ENCODE data around the gene SH3BGRL2.
A peak's percentile ranks its signal among the peaks of the same experiment; 100 is the strongest.

The SH3BGRL2 gene

DNA sequence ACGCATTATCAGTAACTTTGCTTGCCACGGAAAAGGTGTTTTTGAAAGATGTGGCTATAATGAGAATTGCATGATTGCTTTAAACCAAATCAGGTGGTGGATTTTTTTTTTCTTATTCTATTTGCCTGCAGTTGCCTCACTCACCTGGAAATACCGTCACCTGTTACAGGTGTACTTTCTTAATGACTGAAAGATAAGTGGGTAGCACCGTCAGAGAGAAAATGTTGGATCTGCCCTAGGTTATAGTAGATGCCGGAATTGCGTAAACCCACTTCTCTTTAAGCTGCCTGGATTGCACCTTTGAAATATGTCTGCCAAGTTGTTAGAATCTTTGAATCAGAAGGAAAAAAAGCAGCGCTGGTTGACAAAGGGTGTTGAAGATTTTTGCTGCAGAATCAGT, 68.5 kb downstream of the SH3BGRL2 start:
- DNase-seq (ENCODE audit: low read depth in 2 of 2), result no peak

GRCh38 chr6:79702691-79703090, 71.6 kb downstream of the SH3BGRL2 start:
- DNase-seq (ENCODE audit: low read depth in 2 of 2), result no peak

DNA sequence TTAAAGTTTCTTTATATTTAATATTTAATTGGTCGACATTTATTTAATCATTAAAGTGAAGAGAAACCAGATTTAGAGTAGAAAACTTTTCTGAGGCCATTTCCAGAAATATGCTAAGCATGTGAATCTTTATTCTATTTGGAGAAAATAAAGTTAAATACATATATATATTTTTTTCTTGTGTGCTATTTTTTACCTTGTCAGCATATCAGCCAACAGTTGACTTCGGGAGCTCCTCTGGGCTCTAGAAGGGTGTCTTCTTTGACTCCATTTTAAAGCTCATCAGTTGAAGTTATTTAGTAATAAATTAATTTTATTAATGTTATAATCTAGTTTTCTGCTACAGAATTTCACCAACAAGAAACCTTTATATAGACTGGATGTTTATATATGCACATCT, 73.1 kb downstream of the SH3BGRL2 start:
- no peak for DNase-seq (ENCODE audit: low read depth in 2 of 2)

DNA sequence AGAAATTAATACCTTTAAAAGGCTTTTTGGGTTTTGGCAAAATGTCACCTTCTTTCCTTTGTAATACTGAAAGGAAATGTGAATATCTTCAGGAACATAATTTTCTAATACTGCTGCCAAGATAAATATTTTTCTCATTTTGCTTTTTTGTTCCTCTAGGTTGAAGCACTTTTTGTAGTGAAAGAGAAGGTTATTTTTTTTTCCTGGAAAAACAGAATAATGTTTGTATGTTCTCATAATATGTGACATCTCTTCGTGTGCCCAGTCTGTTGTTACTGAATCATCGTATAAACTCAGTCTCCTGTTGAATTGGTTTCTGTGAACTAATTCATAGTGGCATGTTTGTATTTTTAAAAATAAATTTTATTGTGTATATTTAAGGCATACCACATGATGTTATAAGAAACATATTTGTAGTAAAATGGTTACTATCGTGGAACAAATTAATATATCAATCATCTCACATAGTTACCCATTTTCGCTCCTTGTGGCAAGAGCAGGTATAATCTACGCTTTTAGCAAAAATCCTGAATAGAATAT, 74.4 kb downstream of the SH3BGRL2 start:
- DNase-seq (ENCODE audit: low read depth in 2 of 2), result no peak

DNA sequence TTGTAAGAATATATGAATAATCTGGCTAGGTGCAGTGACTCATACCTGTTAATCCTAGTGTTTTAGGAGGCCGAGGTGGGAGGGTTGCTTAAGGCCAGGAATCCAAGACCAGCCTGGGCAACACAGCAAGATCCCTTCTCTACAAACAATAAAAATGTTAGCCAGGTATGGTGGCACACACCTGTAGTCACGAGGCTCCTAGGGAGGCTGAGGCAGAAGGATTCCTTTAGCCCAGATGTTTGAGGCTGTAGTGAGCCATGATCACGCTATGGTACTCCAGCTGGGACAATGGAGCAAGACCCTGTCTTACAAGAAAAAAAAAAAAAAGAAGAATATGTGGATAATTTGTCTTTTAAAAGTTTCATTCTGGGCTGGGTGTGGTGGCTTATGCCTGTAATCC, 75.4 kb downstream of the SH3BGRL2 start:
- no peak for DNase-seq (ENCODE audit: low read depth in 2 of 2)

DNA sequence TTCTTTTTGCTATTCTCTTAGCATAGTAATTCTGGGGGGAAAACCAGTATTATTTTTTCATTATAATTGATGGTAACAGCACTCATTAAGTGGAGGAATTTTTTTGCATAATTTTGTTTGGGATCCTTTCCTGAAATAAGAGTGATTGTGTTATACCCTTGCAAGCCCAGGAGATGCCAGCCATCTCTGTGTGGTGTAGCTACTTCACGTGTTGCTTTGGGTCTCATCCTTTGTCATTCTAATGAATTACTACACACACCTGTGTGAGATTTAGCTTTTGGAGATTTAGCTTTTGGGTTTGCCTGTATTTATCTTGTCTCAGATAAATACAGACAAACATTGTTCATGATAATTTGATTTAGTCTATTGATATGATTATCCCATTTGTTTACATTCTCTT, 76.5 kb downstream of the SH3BGRL2 start:
- DNase-seq (ENCODE audit: low read depth in 2 of 2), result no peak

GRCh38 chr6:79708095-79708791, 77.1 kb downstream of the SH3BGRL2 start:
- DNase-seq (ENCODE audit: low read depth in 2 of 2), result no peak

DNA sequence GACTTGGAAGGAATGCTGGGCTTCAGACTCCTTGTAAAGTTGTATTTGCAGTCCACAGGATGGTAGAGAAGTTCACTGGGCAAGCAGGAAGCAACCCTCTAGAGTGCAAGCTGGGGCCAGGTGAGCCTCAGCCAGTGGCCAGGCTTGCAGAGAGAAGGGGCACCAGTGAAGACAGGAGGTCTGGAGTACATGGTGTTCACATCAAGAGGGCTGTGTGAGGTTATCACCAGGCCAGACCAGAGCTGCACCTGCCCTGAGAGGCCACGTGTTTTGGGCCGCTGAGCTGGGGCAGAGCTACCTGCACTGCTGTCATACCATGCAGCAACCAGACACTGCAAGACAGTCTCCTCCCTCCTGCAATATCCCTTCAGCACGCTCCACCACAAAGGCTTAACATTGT, 79.0 kb downstream of the SH3BGRL2 start:
- no peak for DNase-seq (ENCODE audit: low read depth in 2 of 2)

GRCh38 chr6:79711167-79711566, 80.0 kb downstream of the SH3BGRL2 start:
- DNase-seq (ENCODE audit: low read depth in 2 of 2), result no peak

- DNase-seq (ENCODE audit: low read depth in 2 of 2), result no peak
These were observed 81.0 kb downstream of the SH3BGRL2 start for GRCh38 chr6:79712144-79712543.

GRCh38 chr6:79712616-79713135, 81.5 kb downstream of the SH3BGRL2 start:
- no peak for DNase-seq (ENCODE audit: low read depth in 2 of 2)

DNA sequence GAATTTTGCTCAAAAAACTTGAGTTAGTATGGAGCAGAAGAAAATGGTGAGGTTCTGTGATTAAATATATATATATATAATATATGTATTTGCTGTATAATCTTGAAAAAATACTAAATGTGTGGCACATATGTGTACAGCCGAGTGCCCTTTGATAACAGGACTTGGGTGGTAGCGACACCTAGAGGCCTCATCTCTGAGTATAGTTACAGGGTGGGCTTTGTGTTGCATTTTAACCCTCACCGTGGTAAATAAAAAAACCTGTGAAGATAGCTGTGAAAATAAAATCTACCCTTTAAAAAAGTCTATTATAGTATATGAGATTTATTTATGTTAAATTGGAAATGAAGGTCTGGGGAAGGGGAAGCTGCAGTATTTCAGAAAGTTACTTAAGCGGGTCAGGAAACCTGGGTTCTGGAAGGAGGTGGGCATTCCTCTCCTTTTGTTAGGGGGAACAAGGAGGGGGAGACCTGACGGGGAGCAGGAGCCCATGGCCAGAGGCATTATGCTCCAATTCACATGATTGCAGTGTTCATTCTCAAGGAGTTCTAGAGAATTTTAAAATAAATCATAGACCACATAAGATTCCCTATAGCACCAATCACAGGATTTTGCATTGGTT, 82.7 kb downstream of the SH3BGRL2 start:
- DNase-seq (ENCODE audit: low read depth in 2 of 2), result peak; percentile 2 to 6

- DNase-seq (ENCODE audit: low read depth in 2 of 2), result no peak
These were observed 86.9 kb downstream of the SH3BGRL2 start for GRCh38 chr6:79717989-79718388.

- DNase-seq (ENCODE audit: low read depth in 2 of 2), result peak; percentile 1 to 10
These were observed 87.5 kb downstream of the SH3BGRL2 start for GRCh38 chr6:79718509-79719247.

DNA sequence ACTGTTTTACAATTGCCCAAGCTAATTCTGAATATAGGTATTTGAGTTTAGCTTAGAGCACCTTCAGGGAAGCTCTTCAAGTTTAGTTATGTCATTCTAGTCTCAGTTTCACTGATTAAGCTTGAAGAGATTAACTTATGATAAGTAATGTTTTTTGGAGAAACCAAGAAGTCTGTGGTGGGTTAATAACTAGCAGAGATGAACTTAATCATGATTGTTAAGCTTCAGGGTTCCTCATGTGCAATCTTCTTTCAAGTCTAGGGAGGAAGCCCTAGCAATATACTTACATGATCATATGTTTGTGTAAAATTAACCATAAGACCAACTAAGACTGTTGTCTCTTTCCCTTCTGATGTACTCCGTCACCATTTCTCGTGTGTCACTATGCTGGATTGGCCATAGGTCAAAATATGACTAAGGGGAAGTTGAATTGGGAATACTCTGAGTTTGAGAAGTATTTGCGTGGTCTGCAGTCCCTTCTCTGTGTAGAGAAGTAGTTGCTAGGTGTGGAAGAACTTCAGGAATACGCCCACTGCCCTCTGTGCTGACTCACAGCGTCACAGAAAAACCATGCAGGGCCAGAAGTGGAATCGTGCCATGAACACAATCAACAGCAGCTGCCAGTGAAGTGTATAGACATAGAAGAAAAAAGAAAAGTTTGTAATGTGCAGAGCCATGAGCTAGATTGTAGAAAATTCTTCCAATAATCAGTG, 88.3 kb downstream of the SH3BGRL2 start:
- peak; percentile 8 to 19 for DNase-seq (ENCODE audit: low read depth in 2 of 2)

DNA sequence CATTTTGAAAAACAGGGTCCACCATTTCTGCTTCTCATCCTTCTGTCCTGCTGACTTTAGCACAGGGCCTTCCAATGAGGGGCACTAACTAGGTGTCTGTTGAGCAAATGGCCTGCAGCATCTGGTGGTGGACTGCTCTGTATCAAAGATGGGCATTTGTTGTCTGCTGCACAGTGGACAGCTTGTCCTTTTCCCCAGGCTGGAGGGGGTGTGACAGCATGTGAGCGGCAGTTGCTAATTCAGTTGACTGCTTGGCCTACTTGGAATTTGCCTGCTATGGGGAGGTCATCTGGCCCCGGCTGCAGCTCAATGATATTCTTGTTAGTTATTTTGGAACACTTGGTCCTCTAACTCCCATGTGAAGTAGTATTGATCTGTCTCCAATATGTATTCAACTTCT, 93.7 kb downstream of the SH3BGRL2 start:
- DNase-seq (ENCODE audit: low read depth in 2 of 2), result no peak

- no peak for DNase-seq (ENCODE audit: low read depth in 2 of 2)
These were observed 100.3 kb downstream of the SH3BGRL2 start for GRCh38 chr6:79731471-79731870.

GRCh38 chr6:79733388-79733787, 102.3 kb downstream of the SH3BGRL2 start:
- DNase-seq (ENCODE audit: low read depth in 2 of 2), result no peak

DNA sequence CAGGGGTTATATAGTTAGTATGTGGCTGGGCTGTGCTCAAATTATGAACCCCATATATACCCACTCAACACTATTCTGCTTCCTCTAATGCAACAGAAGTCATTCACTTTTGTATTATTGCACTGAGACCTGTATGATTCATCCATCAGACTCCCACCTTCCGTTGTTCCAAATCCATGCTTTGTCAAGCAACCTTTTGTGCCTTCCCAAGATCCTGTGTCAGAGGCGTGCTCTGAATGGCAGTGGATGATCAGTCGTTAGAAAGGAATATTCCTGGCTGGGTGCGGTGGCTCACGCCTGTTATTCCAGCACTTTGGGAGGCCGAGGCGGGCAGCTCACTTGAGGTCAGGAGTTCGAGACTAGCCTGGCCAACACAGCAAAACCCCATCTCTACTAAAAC, 103.2 kb downstream of the SH3BGRL2 start:
- no peak for DNase-seq (ENCODE audit: low read depth in 2 of 2)

GRCh38 chr6:79735183-79735582, 104.1 kb downstream of the SH3BGRL2 start:
- DNase-seq (ENCODE audit: low read depth in 2 of 2), result no peak

- no peak for DNase-seq (ENCODE audit: low read depth in 2 of 2)
These were observed 106.0 kb downstream of the SH3BGRL2 start for GRCh38 chr6:79737172-79737571.

DNA sequence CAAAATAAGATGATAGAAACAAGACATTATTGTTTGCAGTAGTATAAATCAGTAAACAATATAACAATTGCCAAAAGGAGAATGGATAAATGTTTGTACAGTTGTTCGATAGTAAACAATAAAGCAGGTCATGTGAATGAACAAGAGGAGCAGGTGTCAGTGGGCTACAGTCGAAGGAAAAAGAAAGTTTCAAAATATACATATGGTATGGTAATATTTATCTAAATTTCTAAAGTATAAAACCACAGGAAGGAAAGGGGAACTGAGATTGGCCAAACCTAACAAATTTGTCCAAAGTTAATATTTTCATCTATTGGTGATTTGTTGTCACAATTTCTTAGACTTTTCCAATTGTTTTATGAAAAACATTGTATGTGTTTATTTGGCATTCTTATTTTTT, 110.9 kb downstream of the SH3BGRL2 start:
- DNase-seq (ENCODE audit: low read depth in 2 of 2), result no peak
